HUES64 (cell line): ENCODE results near the gene ERBB3.

ENCODE experiments used
- H3K27ac ChIP-seq: 2 replicates; pipeline ENCODE4 v1.7.0; 2013; ENCODE audit warnings: low read depth, low read length, inconsistent platforms
- H3K27me3 ChIP-seq: 2 replicates; pipeline ENCODE4 v1.6.1; 2013; ENCODE audit warnings: mild to moderate bottlenecking, low read length; ENCODE audit not compliant: insufficient read depth
- H3K36me3 ChIP-seq: 2 replicates; pipeline ENCODE4 v1.6.1; 2013; ENCODE audit warnings: mild to moderate bottlenecking, low read length; ENCODE audit not compliant: insufficient read depth
- H3K4me1 ChIP-seq: 2 replicates; pipeline ENCODE4 v1.6.1; 2013; ENCODE audit warnings: mild to moderate bottlenecking, low read length, moderate library complexity; ENCODE audit not compliant: insufficient read depth
- H3K4me3 ChIP-seq: 2 replicates; pipeline ENCODE4 v1.5.1; 2013; ENCODE audit warnings: mild to moderate bottlenecking, low read length, moderate library complexity
- H3K9ac ChIP-seq: 2 replicates; pipeline ENCODE4 v1.6.1; 2013; ENCODE audit warnings: mild to moderate bottlenecking, low read depth, low read length
- H3K9me3 ChIP-seq: 2 replicates; pipeline ENCODE4 v1.6.1; 2013; ENCODE audit warnings: low read depth, low read length; ENCODE audit not compliant: insufficient read depth
- WGBS: fragments of 150-250, 120-280 bp; methylation state at CpG from one replicate; pipeline ENCODE4 v1.1.7; 2013; ENCODE audit warnings: missing lambda C conversion rate; 5-methylcytosine and 5-hydroxymethylcytosine counted together

ERBB3 gene

GRCh38 chr12:56080556-56081138, 682 bp downstream of the ERBB3 start:
- Histone ChIP-seq H3K36me3 (peaks cover 13% of the 10 kb centered on the region), H3K27me3 (no peaks in the 10 kb centered on the region; the same call in 1 of the 2 replicates), H3K4me1 (peaks cover 17% of the 10 kb centered on the region; the same call in 1 of the 2 replicates), H3K9me3 (peaks cover 2% of the 10 kb centered on the region; the same call in 1 of the 2 replicates), H3K4me3 (peak overlapping the region; percentile 84), H3K27ac (peak overlapping the region; percentile 93; the same call in 1 of the 2 replicates), H3K9ac (peak overlapping the region; percentile 82)
- 2% methylated on average over 20 of the region's 20 CpGs for WGBS

DNA sequence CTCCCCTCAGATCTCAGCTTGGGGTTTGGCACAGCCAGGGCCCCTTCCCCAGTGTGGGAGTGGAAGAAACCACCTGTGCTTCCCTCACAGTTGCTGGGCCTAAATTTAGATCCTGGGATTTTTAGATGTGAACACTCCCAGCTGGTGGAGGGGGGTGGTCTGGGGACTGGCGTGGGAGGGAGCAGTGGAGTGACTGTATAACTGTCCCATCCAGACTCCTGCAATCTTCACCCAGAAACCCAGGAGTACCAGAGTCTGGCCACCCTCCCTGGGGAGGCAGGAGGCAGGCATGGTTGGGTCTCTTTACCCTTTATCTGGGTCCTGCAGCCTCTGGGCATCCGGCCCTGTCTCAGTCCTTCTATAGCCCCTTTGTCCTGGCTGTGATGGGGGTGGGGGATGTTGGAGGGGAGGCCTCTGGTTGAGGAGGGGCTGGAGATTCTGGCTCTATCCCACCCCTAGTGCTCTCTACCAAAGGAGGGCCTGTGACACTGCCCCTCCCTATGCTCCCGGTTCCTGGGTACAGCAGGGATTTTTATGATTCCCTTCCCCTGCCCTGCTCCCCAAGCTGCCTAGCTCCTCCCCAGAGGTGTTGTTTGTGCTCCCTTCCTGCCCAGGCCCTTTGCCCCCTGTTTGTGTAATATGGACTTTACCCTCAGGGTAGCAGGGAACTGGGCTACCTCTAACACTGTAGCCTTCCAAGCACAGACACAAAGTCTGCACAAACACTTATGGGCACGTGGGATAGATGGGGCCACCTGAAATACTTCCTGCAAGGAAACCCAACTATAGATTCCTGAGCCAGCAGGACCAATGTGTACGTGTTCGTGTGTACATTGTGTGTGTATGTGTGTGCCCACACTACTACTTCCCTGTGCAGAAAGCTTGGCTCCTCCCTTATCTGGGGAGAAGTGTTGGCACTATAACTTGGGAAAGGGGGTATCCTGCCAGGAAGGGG, 1.7 kb downstream of the ERBB3 start:
- Histone ChIP-seq H3K9me3 (peaks cover 2% of the 10 kb centered on the region; the same call in 1 of the 2 replicates), H3K27ac (no peak overlapping the region), H3K9ac (0 out of 2 replicates have a peak overlapping the region, but pooled peaks have one; percentile 82), H3K27me3 (no peaks in the 10 kb centered on the region; the same call in 1 of the 2 replicates), H3K4me1 (peaks cover 17% of the 10 kb centered on the region; the same call in 1 of the 2 replicates), H3K36me3 (peaks cover 21% of the 10 kb centered on the region), H3K4me3 (peak overlapping the region; percentile 84)
- 66% methylated on average over 6 of the region's 6 CpGs for WGBS

DNA sequence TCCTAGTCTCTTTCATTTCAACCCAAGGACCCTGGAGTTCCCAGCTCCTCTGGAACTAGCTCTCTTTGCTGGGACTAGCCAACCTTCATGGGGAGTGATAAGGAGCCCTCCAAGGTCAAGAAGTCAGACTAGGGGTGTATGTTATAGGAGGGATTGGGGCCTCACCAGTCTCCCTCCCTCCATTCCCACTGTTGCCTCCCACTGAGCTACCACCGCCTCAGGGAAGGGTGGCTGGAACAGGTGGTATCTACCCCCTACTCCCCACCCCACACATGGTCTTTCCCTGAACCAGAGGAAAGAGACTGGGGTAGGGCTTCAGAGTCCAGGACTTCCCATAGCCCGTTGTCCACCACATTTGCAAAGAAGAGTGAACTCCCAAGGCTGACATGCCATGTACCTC, 2.4 kb downstream of the ERBB3 start:
- H3K27ac ChIP-seq, result no peak overlapping the region
- H3K36me3 ChIP-seq, result peaks cover 28% of the 10 kb centered on the region
- WGBS, result 90% methylated on average over 2 of the region's 2 CpGs

DNA sequence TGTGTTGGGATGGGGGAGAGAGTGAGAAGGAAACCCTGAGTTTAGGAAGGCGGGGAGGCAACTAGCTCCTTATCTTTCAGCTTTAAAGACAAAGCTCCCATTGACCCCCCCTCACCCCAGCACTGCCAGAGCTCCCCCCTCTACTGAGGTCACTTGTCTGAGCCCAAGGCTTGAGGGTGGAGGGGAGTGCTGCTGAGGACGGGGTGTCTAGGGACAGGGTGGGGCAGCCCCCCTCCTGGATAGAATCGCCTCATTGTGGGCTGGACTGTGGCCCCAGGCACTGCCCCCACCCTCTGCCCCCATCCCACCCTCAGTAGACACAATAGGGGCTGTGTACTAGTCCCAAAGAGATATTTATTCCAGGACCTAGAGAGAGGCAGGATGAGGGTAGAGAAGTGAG, 3.0 kb downstream of the ERBB3 start:
- 100% methylated on average over 1 of the region's 3 CpGs for WGBS
- Histone ChIP-seq H3K4me1 (peaks cover 17% of the 10 kb centered on the region; the same call in 1 of the 2 replicates), H3K9me3 (no peaks in the 10 kb centered on the region), H3K27ac (no peak overlapping the region), H3K9ac (no peak overlapping the region), H3K27me3 (no peaks in the 10 kb centered on the region; the same call in 1 of the 2 replicates), H3K36me3 (peaks cover 34% of the 10 kb centered on the region), H3K4me3 (no peak overlapping the region)

More for the DNA sequence above, 2.4 kb downstream of the ERBB3 start:
- Histone ChIP-seq H3K9me3 (no peaks in the 10 kb centered on the region), H3K9ac (peak overlapping the region; percentile 5; the same call in 1 of the 2 replicates), H3K4me3 (no peak overlapping the region), H3K4me1 (peaks cover 17% of the 10 kb centered on the region; the same call in 1 of the 2 replicates), H3K27me3 (no peaks in the 10 kb centered on the region; the same call in 1 of the 2 replicates)

- Histone ChIP-seq H3K9ac (no peak overlapping the region), H3K4me1 (peaks cover 14% of the 10 kb centered on the region; the same call in 1 of the 2 replicates), H3K27ac (no peak overlapping the region), H3K27me3 (no peaks in the 10 kb centered on the region; the same call in 1 of the 2 replicates), H3K9me3 (no peaks in the 10 kb centered on the region), H3K36me3 (peaks cover 51% of the 10 kb centered on the region), H3K4me3 (no peak overlapping the region)
- 94% methylated on average over 15 of the region's 15 CpGs for WGBS
Observed at GRCh38 chr12:56084958-56085543, 5.1 kb downstream of the ERBB3 start.

- no peaks in the 10 kb centered on the region for H3K27me3 ChIP-seq
- H3K27ac ChIP-seq, result no peak overlapping the region
- WGBS, result no CpG with 5 or more reads among the region's 3 CpGs
- H3K4me3 ChIP-seq, result no peak overlapping the region
- no peak overlapping the region for H3K9ac ChIP-seq
- peaks cover 12% of the 10 kb centered on the region; the same call in 1 of the 2 replicates for H3K4me1 ChIP-seq
- H3K36me3 ChIP-seq, result peaks cover 58% of the 10 kb centered on the region
- H3K9me3 ChIP-seq, result no peaks in the 10 kb centered on the region
Observed at GRCh38 chr12:56086096-56086495, 6.1 kb downstream of the ERBB3 start.

- Histone ChIP-seq H3K27me3 (no peaks in the 10 kb centered on the region), H3K36me3 (peaks cover 61% of the 10 kb centered on the region), H3K4me3 (no peak overlapping the region), H3K9me3 (no peaks in the 10 kb centered on the region), H3K4me1 (peaks cover 7% of the 10 kb centered on the region; the same call in 1 of the 2 replicates), H3K9ac (no peak overlapping the region), H3K27ac (no peak overlapping the region)
- WGBS, result 81% methylated on average over 6 of the region's 6 CpGs
Observed at GRCh38 chr12:56086608-56087007, 6.6 kb downstream of the ERBB3 start.

DNA sequence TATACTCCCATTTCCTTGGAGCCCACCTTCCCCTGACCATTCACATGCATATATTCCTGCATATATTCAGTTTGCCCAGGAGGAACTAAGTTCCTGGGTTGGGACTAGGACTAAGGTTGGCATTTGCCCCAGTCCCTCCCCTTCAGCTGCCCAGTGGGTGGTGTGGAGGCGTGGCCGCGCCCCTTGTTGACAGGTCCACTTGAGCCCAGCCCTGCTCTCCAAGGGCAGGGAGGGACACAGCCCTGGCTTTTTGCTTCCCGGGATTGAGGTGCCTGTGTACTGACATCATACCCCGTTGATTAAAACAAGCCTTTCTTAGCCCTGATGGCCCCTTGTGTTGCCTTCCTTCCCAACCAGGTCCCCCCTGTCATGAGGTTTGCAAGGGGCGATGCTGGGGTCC, 7.3 kb downstream of the ERBB3 start:
- 90% methylated on average over 6 of the region's 6 CpGs for WGBS
- Histone ChIP-seq H3K36me3 (peaks cover 63% of the 10 kb centered on the region), H3K9me3 (no peaks in the 10 kb centered on the region), H3K4me1 (0 out of 2 replicates have a peak, but pooled peaks cover 2% of the 10 kb centered on the region), H3K4me3 (no peak overlapping the region), H3K27ac (no peak overlapping the region), H3K27me3 (no peaks in the 10 kb centered on the region), H3K9ac (no peak overlapping the region)

DNA sequence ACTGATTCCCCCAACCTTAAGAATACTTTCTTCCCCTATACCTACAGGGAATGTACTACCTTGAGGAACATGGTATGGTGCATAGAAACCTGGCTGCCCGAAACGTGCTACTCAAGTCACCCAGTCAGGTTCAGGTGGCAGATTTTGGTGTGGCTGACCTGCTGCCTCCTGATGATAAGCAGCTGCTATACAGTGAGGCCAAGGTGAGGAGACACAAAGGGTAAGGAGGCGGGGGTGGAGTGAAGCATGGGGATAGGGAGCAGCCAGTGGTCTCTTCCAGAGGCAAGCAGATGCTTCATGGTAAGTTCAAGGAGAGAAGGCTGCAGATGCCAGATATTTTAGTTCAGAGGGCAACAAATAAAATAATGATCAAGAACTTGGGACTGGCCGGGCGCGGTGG, 17.8 kb downstream of the ERBB3 start:
- Histone ChIP-seq H3K9me3 (no peaks in the 10 kb centered on the region), H3K36me3 (peaks cover 92% of the 10 kb centered on the region), H3K4me1 (no peaks in the 10 kb centered on the region), H3K27ac (no peak overlapping the region), H3K9ac (no peak overlapping the region), H3K4me3 (no peak overlapping the region), H3K27me3 (no peaks in the 10 kb centered on the region)
- WGBS, result 97% methylated on average over 6 of the region's 6 CpGs

DNA sequence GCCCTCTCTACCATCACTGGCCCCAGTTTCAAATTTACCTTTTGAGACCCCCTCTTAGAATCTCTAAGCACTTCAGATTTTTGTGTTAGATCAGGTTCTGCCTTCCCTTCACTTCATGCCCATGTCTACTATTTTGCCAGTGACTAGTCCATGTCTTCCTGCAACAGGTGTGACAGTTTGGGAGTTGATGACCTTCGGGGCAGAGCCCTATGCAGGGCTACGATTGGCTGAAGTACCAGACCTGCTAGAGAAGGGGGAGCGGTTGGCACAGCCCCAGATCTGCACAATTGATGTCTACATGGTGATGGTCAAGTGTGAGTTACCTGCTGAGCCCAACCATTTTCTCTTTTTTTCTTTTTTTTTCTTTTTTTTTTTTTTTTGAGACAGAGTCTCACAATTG, 18.6 kb downstream of the ERBB3 start:
- H3K27me3 ChIP-seq, result no peaks in the 10 kb centered on the region
- H3K36me3 ChIP-seq, result peaks cover 83% of the 10 kb centered on the region
- no peak overlapping the region for H3K9ac ChIP-seq
- no peak overlapping the region for H3K27ac ChIP-seq
- 95% methylated on average over 3 of the region's 3 CpGs for WGBS
- H3K4me1 ChIP-seq, result no peaks in the 10 kb centered on the region
- H3K9me3 ChIP-seq, result no peaks in the 10 kb centered on the region
- no peak overlapping the region for H3K4me3 ChIP-seq
